CD4-positive, alpha-beta T cell treated with Interleukin-1 beta for 1 hour (primary cell): ENCODE measurements around the gene NUDT14.

ENCODE experiments used
- DNase-seq, 2 donors: peaks; one replicate each; pipeline ENCODE4 v3.0.0-alpha.2; 2020 to 2022

NUDT14 gene

DNA sequence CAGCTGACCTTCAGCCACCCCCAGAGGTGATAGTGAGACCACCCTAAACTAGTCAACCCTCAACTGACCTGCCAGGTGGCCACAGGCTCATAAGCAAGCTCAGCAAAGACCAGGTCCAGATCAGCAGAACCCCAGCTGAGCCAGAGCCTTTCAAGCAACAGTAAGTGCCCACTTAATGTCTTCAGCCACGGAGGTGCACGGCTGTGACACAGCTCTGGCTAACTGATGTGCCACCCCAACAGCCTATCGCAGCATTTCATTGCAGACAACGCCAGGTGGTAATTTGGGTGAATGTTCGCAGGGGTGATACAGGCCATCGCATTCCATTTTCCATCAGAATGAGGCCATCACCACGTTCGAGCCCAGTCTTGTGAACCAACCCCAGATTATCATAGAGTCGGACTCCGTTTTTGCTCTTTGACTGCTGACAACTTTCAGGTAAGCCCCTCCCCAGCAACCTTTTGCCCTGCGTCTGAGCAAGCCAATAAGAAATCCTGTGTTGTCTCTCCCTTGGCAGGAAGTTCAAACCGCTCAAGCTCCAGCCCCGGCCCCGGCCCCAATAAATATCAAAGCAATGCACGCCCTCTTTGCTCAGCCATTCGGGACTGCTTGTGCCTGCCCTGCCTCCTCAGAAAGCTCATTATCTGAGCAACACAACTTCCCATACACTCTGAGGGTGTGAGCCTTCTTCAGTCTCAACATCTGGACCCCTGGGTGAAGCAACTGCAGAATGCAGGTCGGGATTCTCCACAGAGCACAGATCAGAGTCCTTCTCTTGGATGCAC lies 56.9 kb downstream of the NUDT14 start:
- DNase-seq: no peak

DNA sequence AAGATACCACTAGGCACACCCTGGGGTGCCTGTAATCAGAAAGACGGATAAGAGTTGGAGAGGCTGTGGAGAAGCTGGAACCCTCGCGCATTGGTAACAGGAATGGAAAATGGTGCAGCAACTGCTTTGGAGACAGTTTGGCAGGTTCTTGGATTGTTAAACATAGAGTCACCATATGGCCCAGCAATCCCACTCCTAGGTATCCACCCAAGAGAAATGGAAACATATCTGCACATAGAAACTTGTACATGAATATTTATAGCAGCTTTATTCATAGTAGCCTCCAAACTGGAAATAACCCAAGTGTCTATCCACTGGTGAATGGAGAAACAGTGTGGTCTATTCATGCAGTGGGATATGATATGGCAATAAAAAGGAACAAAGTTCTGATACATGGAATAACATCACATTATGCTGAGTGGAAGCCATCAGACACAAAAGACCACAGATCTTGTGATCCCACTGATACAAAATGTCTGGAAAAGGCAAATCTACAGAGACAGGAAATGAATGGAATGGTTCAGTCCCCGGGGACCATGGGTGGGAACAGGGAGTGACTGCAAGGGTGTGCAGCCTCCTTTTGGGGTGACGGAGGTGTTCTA lies 57.9 kb downstream of the NUDT14 start:
- no peak for DNase-seq
